Stimulated activated CD8-positive, alpha-beta memory T cell treated with anti-CD3 and anti-CD28 coated beads, Interleukin-2, amount 100 ng/mL, for 48 hours (primary cell): ENCODE results near the gene VPS8.
"Not testable (repeated sequence)": the region's sequence is repeated elsewhere in the genome, so short reads cannot be mapped to it uniquely, and the experiment has no call there.

Source experiments
- DNase-seq, 2 donors: peaks; one replicate each; pipeline ENCODE4 v3.0.0-alpha.2; 2020; ENCODE audit warnings: low read depth in 2 of 2

VPS8 gene

GRCh38 chr3:184864000-184864399, 52.0 kb downstream of the VPS8 start:
- no peak for DNase-seq

GRCh38 chr3:184868477-184868876, 56.5 kb downstream of the VPS8 start:
- no peak for DNase-seq

DNA sequence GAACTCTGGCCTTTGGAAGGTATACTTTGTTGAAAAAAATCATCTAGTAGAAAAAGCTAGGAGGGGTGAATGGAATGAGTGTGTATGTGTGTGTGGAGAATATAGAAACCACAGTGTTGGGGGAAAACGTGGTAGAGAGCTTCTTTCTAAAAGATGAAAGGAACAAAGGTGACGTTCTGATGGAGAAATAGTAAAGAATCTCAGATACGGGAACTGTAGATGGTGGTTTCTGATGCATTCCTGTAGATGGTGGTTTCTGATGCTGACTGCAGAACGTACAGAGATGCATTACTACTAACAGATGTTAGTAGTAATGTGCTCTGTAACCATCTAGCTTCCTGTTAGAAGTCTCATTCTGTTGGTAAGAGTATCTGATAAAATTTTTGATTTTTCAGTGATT, 60.2 kb downstream of the VPS8 start:
- DNase-seq = no peak

GRCh38 chr3:184873141-184873540, 61.2 kb downstream of the VPS8 start:
- no peak for DNase-seq

- no peak for DNase-seq
These were observed 63.0 kb downstream of the VPS8 start for GRCh38 chr3:184874709-184875644.

- no peak for DNase-seq
These were observed 68.5 kb downstream of the VPS8 start for GRCh38 chr3:184880276-184881019.

DNA sequence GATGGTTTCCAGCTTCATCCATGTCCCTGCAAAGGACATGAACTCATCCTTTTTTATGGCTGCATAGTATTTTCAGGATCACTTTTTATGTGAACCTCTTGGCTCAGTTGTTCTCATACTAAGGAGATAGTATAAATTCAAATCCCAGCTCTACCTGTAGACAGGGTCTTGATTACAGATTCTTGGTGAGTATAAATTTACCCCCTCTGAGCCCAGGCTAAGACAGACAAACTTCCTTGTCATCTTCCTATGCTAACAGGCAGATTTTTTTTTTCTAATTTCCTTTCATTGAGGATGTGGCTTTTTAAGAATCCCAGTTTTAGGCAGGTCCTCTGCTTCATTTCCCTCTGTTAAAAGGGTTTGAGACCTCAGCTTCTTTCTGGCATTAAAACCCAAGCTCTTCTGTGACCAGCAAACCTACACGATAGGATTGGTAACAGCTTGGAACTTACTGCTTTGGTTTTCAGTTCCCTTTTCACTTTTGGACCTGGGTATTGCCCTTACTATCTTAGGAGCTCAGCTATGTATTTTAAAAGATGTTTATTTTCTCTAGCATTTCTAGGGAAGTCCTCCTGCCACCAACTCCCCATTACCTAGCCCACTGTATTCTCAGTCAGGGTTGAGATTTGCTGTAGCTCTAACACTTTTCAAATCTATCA, 72.5 kb downstream of the VPS8 start:
- no peak for DNase-seq

DNA sequence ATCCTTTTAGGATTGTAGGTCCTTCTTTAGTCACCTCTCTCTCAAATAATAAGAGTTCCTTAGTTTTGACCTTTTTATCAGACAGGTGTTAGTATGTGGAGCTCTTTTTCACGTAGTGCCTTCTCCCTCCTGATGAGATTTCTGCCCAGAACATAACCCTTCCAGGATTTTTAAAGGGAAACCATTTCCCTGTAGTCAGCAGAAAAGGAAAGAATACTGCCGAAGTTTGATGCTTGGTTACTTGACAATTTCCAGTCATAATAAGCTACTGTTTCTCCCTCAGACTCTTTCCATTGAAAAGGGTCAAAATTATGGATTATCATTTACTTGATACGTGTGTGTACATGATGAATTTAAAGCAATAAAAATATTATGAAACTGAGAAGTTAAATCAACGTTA, 73.1 kb downstream of the VPS8 start:
- no peak for DNase-seq

- no peak for DNase-seq
These were observed 75.6 kb downstream of the VPS8 start for GRCh38 chr3:184887574-184887973.

- DNase-seq = no peak
These were observed 77.4 kb downstream of the VPS8 start for GRCh38 chr3:184889312-184889904.

DNA sequence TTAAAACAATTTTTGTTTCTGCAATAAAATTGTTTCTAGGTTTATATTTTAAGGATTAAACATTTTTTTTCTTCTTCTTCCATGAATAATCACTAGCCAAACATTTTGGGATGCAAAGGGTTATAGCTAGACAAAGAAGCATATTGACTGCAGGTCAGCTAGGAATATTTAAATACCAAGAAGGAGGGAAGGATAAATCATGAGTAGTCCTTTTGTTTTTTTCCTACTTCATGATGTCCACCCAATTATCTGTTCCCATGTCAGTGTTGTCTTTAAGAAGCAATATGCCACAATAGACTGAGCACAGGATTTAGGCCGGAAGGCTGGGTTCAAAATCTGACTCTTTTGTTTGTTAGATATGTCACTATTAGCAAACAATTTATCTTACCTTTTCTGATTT, 82.1 kb downstream of the VPS8 start:
- DNase-seq = no peak

GRCh38 chr3:184895350-184895749, 83.4 kb downstream of the VPS8 start:
- DNase-seq = no peak

GRCh38 chr3:184896336-184896735, 84.4 kb downstream of the VPS8 start:
- no peak for DNase-seq

- no peak for DNase-seq
These were observed 88.1 kb downstream of the VPS8 start for GRCh38 chr3:184899953-184900595.

- DNase-seq = not testable (repeated sequence)
These were observed 95.1 kb downstream of the VPS8 start for GRCh38 chr3:184907031-184907430.

- no peak for DNase-seq
These were observed 96.0 kb downstream of the VPS8 start for GRCh38 chr3:184907681-184908649.

- DNase-seq = no peak
These were observed 96.9 kb downstream of the VPS8 start for GRCh38 chr3:184908859-184909258.

DNA sequence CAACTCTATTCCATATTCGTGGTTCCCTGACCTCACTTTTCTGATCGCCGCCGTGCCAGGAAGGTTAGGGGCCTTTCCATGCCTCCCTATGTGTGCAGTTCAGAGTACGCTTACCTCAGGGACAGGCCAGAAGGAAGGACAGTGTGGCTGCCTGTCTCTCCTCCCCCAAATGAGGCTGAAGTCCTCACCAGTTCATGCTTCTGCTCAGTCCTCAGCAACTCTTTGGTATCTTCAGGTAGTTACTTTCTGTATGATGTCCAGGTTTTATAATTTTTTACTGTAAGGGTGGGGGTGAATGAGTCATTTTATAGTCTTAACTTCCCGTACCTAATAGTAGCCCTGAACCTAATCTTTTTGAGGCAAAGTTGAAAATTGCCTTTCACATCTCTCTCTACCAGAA, 98.7 kb downstream of the VPS8 start:
- DNase-seq = no peak

GRCh38 chr3:184911570-184911969, 99.6 kb downstream of the VPS8 start:
- DNase-seq = no peak

- no peak for DNase-seq
These were observed 100.2 kb downstream of the VPS8 start for GRCh38 chr3:184912163-184912562.
